8988T (cell line): Measurements from ENCODE around the gene HTR3A.
A peak's percentile ranks its signal among the peaks of the same experiment; 100 is the strongest.

Experiments used
- DNase-seq: peaks from one replicate; pipeline ENCODE4 v3.0.0; 2011

The HTR3A gene

DNA sequence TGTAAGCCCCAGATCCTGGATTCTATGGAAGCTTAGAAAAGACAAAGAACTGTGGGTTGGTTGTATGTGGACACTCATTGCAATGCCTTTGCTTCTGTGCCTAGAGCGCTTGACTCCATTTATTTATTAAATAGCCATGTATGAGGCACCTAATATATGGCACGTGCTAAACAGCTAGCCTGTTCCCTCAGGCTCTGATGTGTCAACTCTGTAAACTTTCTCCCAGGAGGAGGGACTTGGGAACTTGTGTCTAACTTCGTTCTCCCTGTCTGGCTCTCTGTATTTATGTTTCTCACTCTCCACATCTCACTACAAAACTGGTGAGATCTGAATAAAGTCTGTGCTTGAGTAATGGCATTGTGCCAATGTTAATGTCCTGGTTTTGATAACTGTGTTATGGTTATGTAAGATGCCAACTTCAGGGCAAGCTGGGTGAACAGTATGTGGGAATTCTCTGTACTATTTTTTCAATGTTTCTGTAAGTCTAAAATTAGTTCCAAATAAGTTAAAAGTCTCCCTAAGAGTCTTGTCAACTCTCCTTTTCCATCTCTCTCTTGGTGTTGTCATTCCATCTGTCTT is 50.5 kb downstream of the HTR3A start:
- DNase-seq, result no peak

DNA sequence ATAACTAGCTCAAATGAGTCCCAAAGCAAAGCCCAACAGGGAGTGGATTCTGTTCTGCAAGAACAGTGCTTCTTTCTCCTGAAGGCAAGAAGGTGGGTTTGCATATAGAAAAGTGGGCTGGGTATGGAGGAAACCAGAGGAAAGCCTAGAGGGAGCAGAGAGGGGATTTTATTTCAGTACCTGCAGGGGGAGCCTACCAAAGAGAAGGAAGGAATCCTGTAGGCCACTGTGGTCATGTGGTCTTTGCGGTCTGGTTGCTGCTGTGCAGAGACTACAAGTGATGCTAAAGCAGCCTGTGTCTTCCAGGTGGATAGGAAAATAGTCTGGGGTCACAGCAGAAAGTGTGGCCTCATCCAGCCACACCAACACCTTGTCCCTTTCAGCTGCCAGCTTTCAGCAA is 51.4 kb downstream of the HTR3A start:
- DNase-seq, result peak; percentile 32

GRCh38 chr11:114027391-114027790 is 52.5 kb downstream of the HTR3A start:
- no peak for DNase-seq

DNA sequence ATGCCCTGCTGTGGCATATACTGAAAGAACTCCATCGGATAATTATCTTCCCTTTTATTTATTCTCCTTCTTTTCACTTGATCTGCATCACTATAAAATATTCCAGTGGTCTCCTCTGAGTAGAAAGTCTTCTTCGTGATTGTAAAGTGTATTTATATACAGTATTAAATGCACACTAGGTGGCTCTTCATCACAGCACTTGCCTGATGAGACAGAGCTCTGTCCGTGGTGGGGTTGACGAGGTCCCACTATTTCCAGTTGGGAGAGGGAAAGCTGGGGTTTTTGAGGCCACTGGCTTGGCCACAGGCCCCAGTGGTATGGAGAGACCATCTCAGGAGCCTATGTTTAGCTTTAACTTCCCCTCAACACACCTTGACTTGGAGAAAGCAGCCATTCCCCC is 53.0 kb downstream of the HTR3A start:
- no peak for DNase-seq

GRCh38 chr11:114031246-114031966 is 56.5 kb downstream of the HTR3A start:
- no peak for DNase-seq

- no peak for DNase-seq
Measured at GRCh38 chr11:114031967-114032320, 57.0 kb downstream of the HTR3A start.

DNA sequence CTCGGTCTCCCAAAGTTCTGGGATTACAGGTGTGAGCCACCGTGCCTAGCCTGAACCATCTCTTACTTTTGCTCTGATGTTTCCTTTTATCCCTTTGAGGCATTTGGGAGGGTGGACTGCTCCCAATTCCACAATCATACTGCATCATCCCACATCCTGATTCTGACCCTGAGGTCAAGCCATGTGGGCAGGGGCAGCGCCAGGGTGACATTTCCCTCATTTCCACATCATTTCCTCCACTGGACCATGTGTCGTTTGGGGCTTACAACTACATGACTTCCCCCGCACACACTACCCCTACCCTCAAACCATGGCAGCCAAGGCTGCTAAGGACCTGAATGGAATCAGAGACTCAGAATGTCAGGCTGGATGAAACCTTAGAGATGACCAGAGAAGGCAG is 58.2 kb downstream of the HTR3A start:
- no peak for DNase-seq

- no peak for DNase-seq
Measured at GRCh38 chr11:114033572-114033971, 58.7 kb downstream of the HTR3A start.

DNA sequence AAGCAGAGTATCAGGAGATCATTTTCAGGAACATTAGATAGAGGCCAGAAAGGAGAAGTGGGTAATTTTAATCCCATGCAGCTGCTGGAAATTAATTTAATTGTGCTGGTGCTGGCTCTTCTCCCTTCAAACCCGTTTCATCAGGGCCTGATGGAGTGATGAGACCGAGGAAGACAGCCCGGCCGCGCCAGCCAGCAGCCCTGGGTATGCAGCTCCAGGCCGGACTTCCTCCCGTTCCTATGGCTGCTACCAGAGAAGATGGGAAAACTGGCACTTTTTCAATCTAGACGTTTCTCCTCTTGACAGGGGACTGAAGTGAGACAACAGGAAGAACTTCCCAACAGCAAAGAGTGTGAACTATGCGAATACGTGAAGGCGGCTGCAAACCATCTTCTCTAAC is 60.0 kb downstream of the HTR3A start:
- no peak for DNase-seq

DNA sequence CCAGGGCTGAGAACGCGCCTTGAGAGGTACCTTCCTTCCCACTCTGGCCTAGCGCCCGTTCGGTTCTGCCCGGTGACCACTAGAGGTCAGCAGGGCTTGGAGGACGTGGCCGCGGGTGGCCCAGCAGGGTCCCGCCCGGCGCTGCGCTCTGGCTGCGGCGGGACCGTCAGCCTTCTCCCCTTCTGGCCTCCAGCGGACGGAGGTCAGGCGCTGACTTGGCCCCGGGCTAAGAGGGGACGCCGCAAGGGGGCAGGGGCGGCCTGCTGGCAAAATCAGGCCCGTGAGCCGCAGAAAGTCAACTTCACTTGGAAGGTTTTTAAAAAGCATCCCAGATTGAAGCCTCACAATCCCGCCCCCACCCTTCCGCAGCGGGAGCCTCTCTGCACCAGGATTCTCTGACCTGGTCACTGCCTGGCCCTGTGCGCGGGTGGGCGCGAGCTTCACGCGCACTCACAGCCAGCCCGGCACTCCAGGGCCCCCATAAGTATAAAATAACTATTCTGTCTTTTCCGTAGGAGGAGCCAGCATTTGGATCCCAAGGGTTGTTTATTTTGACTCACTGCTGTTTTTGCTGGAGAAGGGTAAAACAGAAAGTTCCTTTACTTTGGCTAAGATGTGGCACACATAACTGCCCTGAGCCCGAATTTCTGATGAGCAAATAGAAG is 61.4 kb downstream of the HTR3A start:
- DNase-seq, result peak; percentile 62

GRCh38 chr11:114036958-114037357 is 62.0 kb downstream of the HTR3A start:
- no peak for DNase-seq

- DNase-seq, result no peak
Measured at GRCh38 chr11:114039551-114039950, 64.6 kb downstream of the HTR3A start.
